Glomerular endothelial cell (primary cell): ENCODE results near the gene NEK7. TPM values are rescaled to one million over a fixed set of nuclear protein-coding genes. Genes with fewer than 3 reads are reported as not detected.
A peak's percentile ranks its signal among the peaks of the same experiment; 100 is the strongest.

Source experiments
- DNase-seq: peaks from one replicate; pipeline ENCODE4 v3.0.0-alpha.2; 2011; ENCODE audit warnings: low read depth, low spot score; ENCODE audit errors: extremely low read depth
- total RNA-seq: library from RNA; depleted of rRNA; stranded (reverse); fragments of >200 nt; gene quantifications from 2 replicates; pipeline ENCODE4 v1.2.3, GENCODE V29; 2015

NEK7 gene
- total RNA-seq, 1 donor from 2014 or later: 48.6 TPM

DNA sequence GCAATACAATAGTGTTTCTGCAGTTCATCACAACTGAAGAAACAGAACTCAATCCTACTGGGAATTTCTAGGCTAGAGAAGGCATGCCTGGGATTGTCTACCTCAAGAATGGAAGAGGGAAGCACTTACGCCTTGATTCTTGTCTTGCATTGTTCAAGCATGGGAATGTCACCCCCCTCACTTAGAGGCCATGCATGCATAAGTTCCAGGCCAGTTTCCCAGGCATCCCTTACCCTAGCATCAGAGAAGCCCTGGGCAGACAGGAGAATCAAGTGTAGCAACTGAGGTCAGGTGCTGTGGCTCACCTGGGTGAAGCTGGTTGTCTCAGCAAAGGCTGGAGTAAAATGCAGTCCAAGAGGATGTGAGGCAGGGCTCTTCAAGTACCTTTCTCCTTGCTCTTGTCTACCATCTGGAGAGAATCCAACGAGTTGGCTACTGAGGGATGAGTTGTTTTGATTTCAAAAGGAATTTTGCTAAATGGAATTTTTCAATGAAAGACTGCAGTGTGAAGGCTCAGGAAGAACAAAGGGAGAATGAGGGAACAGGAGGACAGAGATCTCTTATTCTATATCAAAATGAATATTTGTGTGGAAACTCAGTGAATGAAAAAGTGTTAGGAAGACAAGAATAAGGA is 174.3 kb downstream of the NEK7 start:
- no peak for DNase-seq

DNA sequence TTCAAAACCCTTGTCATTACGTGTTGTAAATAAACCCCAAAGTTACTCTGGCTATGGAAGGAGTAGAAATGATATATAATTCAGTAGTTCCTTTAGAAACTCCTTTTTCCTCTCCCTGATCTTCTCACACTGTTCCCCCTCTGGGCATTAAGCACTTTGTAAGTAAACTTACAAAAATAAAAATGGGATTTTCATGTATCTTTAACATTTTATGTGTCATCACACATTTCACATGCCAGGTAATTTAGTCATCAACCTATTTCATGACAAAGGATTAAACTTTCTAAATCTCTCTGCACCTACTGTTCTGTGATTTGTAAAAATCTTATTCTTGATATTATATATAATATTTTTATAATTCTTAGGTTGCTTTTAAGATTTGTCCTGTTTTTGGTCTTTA is 176.9 kb downstream of the NEK7 start:
- DNase-seq: no peak

DNA sequence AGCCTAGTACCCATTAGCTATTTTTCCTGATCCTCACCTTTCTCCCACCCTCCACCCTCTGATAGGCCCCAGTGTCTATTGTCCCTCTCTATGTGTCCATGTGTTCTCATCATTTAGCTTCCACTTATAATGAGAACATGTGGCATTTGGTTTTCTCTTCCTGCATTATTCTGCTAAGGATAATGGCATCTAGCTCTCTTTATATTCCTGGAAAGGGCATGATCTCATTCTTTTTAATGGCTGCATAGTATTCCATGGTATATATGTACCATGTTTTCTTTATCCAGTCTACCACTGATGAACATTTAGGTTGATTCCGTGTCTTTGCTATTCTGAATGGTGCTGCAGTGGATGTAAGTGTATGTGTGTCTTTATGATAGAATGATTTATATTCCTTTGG is 178.9 kb downstream of the NEK7 start:
- no peak for DNase-seq

DNA sequence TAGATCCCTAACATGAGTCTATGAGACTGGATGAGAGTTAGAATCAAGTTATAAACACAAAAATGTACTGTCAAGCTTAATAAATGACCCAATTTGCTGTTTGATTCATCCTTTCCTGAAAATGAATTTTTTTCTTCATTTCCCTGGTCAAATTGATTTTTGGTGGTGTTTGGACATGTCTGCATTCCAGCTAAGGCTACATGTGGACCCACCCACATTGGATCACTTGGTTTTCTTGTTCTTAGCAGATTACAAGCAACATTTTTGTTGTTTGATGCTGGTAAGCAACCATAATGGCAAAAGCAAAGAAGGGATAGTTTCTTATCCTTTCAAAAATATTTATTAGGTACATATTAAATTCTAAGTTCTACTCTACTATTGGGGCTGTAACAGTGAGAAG is 181.1 kb downstream of the NEK7 start:
- no peak for DNase-seq

DNA sequence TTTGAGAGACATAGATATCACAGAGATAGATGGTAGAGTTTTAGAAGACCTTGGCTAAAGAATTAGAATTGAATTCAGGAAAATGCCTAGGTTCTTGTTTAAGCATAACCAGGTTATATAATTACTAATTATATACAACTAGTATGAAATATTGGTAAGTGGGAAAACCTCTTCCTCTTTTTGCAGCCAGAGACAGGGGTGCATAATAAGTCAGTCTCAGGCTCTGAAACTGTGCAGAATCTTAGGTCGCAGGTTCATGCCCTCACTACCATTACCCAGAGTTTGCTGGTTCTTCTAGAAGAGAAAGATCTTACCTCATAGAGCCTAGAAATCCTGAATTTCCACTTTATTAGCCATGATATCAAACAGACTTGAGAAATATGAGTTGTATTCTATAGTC is 183.3 kb downstream of the NEK7 start:
- DNase-seq: no peak

DNA sequence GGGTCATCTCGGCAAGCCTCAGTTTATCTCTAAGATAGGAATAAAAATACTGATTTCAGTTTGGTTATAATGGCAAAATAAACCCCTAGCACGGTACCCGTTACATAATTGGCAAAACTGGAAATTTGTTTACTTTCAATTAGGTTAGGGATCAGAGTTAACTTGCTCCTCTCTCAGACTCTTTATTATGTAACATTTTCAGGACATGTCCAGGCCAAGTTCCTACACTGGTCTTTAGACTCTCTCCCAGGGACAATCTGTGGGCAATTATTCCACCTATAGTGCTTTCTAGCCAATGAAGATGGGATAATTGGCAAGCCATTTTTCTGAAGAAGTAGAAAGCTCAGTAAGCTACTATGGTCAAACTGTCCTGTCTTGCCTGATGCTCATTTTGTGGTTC is 189.4 kb downstream of the NEK7 start:
- DNase-seq: no peak

DNA sequence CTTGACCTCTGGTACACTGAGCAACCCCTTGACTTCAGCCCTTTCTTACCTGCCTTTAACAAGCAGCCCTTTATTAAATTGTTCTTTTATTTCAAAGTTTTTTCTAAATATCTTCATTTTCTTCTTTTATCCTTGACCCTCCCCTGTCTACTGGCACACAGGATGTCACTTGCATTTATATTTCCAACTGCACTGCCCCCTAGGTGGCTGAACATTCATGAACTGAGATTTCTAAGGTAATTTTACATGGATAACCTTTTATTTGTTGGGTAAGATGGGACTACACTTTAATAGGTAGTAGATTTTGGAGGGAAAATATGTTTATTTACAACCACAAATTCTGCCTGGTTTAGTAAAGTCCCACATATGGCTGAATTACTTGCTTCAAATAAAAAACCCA is 193.7 kb downstream of the NEK7 start:
- DNase-seq: no peak

DNA sequence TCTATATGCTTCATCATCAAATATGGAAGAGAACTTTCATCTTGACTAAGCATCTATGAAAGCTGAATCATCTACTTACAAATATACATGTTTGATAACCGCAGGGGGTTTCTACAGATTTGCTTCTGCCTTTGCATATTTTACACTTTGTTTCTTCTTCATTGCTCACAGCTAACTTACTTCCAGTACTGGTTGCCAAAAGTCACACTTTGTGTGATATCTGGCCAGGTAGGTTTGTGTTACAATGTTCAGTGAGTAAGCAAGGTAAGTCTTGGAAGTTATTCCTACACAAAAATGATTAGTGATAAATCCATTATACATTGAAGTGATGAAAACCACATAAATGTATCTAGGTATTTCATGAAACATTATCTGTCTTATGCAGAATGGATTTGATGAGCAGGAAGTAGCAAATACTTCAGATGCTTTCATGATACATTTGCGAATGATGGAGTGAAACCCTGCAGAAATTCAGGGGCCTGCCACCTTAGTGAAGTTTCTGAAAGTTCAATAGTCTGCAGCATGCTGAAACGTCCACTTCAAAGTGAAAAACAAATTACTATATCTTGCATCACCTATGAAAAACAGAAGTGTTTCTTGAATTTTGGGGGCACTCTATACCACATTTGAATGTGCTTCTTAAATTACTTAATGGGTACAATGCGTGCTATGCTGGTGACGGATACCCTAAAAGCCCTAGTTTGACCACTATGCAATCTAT is 196.3 kb downstream of the NEK7 start:
- DNase-seq: no peak

DNA sequence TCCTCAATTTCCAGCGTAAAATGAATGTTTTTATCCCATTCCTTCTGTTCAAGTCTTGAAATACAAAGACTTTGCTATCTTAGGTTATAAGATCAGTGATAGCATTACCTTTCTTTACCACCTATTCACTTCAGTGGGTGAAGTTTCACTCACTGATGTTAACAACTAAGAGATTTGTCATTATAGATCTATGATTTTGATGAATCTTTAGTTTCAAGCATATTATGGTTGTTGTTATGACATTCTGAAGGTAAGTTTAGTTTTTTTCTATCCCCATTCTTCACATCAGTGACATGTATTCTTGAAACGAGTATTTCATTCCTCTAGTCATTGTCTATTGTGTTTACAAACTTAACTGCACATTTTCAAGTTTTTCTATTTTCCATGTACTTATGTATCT is 201.1 kb downstream of the NEK7 start:
- DNase-seq: no peak

DNA sequence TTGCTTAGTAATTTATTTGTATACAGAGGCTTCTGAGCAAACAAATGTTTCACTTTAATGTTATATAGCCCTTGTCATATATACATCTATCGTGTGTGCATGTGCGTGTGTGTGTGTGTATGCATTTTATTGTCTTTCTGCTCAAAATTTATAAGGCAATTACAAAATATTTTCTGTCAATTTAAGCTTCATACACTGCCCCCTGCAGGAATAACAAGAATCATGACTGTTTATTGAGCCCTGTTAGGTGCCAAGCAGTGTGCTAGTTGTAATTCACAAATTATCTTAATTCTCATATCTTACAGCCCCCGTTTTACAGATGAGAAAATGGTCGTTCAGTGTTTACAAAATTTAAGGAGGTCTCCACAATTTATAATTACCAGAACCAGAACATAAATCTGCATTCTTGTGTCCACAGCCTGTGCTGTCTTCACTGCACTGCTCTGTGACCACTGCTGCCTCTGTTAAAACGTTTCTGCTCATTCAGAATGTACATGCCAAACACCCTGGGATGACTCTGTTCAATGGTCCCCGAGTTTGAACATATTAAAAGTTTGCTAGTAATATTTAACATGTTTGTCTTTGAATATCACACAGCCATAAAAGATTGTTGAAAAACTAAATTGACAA is 202.3 kb downstream of the NEK7 start:
- DNase-seq: peak; percentile 3

DNA sequence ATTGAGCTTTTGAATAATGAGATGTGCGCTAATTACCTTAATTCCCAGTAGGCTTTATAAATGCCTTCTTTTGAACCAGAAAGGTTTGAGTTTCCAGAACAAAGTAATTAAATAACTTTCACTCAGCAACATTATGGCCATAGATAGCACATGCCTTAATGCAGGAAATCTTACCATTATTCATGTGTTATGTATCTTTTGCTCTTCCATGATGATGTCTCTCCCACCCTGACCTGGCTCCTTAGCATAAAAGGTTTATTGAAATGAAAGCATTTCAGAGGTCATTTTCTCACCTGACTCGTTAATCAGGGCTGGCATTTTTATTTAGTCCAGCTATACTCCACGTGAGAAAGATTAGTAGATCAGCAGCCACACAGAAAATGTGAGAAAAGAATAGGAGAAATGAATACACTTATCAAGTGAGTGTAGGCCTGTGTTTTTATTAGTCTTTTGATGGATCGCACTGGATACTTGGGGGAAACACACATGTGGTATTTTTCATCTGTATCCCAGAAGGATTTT is 203.5 kb downstream of the NEK7 start:
- DNase-seq: no peak

DNA sequence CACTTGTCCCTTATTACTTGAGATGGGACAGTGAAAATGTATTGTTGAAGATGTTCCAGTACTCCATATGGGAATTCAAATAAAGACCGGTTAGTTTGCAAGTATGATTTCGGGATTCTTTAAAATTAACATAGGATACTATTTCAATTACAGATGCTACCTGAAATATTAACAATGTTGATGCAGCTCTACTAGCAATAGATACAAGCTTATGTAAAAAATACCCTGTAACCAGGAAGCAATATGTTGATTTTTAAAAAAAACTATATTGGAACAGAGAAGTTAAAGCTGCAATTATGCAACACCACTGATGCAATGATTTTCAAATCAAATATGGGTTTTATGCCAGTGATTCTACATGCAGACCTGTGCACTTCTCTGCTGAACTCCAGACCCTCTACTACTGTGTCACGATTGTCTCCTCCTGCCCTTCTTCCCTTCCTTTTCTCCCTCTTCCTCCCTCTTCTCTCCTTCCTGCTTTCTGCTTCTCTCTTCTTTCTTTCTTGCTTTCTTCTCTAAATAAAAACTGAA is 204.5 kb downstream of the NEK7 start:
- no peak for DNase-seq

DNA sequence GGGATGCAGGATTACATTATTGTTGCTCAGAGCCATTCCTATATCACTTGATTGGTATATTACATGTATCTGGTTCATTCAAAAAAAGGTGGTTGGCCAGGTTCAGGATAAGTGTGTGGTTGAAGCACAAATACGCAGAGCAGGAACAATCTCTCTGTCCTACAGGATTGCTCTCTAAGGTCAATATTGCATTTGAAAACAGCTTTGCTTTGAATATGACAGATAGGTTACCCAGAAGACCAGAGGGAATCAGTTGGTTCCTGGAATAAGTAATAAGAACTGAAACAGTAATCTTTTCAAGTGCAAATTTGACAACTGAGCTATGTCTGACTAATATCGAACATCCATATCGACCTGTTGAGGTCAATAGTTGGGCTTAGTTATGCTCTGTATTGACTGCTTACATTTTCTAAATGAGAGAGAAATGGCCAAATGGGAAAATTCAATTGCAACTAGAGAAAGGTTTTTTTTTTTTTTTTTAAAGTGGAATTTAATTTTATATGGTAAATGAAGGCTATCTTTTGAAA is 206.9 kb downstream of the NEK7 start:
- no peak for DNase-seq

DNA sequence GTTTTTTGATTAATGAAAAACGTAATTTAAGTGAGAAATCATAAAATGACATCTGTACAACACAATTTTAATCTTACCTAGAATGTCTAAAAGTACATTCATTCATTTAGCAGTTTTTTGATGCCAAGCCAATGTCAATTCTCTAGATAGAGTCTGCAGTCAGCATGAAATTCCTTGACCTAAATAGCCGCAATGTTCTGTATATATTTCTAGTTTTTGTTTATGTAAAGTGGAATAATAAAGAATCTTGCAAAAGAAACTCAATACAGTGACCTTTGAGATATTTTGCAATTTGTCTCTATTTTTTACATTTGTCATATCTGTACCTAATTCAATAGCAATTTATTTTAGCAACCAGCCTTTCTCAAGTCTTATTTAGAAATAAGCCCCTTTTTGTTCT is 207.7 kb downstream of the NEK7 start:
- no peak for DNase-seq

DNA sequence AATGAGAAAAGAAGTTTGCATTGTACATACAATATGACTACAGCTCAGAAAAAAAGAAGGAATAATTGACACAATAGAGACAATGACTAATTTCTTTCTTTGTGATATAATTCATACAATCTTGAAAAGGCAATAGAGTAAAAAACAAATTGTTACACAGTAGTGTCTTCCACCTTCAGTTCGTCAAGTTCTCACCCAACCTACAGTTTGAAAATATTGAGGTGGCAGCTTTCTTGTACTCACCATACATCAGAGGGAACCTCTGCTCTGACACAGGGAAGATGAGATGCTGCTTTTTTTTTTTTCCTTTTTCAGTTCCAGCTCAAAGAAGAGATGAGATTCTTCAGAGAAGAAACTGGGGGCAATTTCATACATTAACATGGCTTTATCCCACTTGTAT is 210.5 kb downstream of the NEK7 start:
- no peak for DNase-seq

DNA sequence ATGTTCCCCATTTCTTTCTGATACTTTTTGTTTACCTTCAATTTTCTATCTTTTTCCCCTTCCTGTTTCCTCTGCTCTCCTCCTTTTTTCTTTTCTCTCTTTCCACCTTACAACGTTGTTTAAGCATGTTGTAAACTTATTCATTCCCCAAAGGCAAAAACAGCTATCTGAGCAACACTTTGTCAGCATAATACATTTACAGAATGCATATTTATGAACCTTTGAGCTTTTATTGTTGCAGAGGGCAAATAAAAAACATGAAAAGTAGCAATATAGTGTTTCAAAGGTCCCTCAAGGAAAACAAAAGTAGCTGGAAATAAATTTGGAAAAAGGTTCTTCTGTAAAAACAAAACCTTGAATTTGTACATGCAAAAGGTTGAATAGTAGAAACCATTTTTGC is 214.2 kb downstream of the NEK7 start:
- no peak for DNase-seq

Other genes with a start within 250 kb of the NEK7 start
- gene LHX9, start 239.6 kb upstream of the NEK7 start, total RNA-seq: not detected in 2 replicates